Calu3 (cell line): Measurements from ENCODE around the gene DCLK2. TPM values are rescaled to one million over a fixed set of nuclear protein-coding genes. Genes with fewer than 3 reads are reported as not detected.

Experiments used
- BruUV-seq: library from RNA; stranded (reverse); fragments of 400-500 nt; replicated peaks from 2 replicates; lab custom pipeline; 2021; lab: Mats Ljungman, UMichigan
- CTCF ChIA-PET: fragments of 300-600 bp; sonication (Branson Sonifier 250); formaldehyde crosslinking; loops from one replicate; lab custom pipeline; 2022; ENCODE audit warnings: antibody characterized with exemption; lab: Charles Lee
- DNase-seq: peaks from one replicate; pipeline ENCODE4 v3.0.0; 2022
- H3K27ac Mint-ChIP-seq: one replicate; pipeline ENCODE4 v1.8.0; 2022; ENCODE audit warnings: mixed read lengths; ENCODE audit not compliant: unreplicated experiment
- H3K27me3 Mint-ChIP-seq: one replicate; pipeline ENCODE4 v1.8.0; 2022; ENCODE audit warnings: mixed read lengths; ENCODE audit not compliant: unreplicated experiment
- H3K36me3 Mint-ChIP-seq: one replicate; pipeline ENCODE4 v1.8.0; 2022; ENCODE audit warnings: mild to moderate bottlenecking, moderate library complexity, mixed read lengths; ENCODE audit not compliant: insufficient read depth, unreplicated experiment
- H3K4me1 Mint-ChIP-seq: one replicate; pipeline ENCODE4 v1.8.0; 2022; ENCODE audit warnings: mild to moderate bottlenecking, low read depth, mixed read lengths; ENCODE audit not compliant: unreplicated experiment
- H3K4me3 Mint-ChIP-seq: one replicate; pipeline ENCODE4 v1.8.0; 2022; ENCODE audit warnings: mild to moderate bottlenecking, low read depth, moderate library complexity, mixed read lengths; ENCODE audit not compliant: unreplicated experiment
- H3K9me3 Mint-ChIP-seq: one replicate; pipeline ENCODE4 v1.8.0; 2022; ENCODE audit warnings: low read depth, mixed read lengths; ENCODE audit not compliant: unreplicated experiment
- CTCF ChIP-seq: fragments of 200-600 bp; IDR thresholded peaks from one replicate; pipeline ENCODE4 v1.8.0; 2022; ENCODE audit warnings: antibody characterized with exemption; ENCODE audit not compliant: unreplicated experiment
- intact Hi-C: fragments of 100-400 bp; cut with micrococcal nuclease; formaldehyde crosslinking; loops from one replicate; pipeline ENCODE4 v1.10.0; 2022; ENCODE audit not compliant: unreplicated experiment
- total RNA-seq: library from RNA; stranded (reverse); gene quantifications from 2 replicates; pipeline ENCODE4 v1.2.3, GENCODE V29; 2022

The DCLK2 gene
- total RNA-seq, 1 experiment from 2014 or later = 0.31 TPM

DNA sequence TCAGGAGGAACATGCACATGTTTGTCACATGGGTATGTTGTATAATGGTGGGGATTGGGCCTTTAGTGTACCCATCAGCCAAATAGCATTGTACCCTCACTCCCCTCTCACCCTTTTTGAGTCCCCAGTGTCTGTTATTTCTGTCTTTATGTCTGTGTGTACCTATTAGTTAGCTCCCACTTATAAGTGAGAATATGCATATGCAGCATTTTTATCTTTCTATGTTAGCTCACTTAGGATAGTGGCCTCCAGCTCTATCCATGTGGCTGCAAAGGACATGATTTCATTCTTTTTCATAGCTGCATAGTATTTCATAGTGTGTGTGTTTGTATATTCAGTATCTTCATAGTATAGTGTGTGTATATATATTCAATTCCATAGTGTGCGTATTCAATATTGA is 64.6 kb downstream of the DCLK2 start:
- intact Hi-C loops = no loop called here
- Mint-ChIP-seq H3K9me3 (no peaks in the 10 kb centered on the region), H3K27ac (no peak overlapping the region), H3K4me3 (no peak overlapping the region), H3K27me3 (no peaks in the 10 kb centered on the region), H3K4me1 (no peaks in the 10 kb centered on the region), H3K36me3 (no peaks in the 10 kb centered on the region)
- BruUV-seq = no TSS peak
- CTCF ChIA-PET = interaction anchor here (0.6 kb wide), 1 partner anchor 559 kb away, joined by 3 read pairs; no protein-coding TSS in a partner anchor
- no peak for DNase-seq
- no peak for TF ChIP-seq CTCF

GRCh38 chr4:150145090-150145945 is 67.1 kb downstream of the DCLK2 start:
- no peaks in the 10 kb centered on the region for H3K36me3 Mint-ChIP-seq
- CTCF ChIA-PET = no interaction called here
- no peaks in the 10 kb centered on the region for H3K27me3 Mint-ChIP-seq
- DNase-seq = no peak
- no peaks in the 10 kb centered on the region for H3K4me1 Mint-ChIP-seq
- TF ChIP-seq CTCF = no peak
- intact Hi-C loops = no loop called here
- H3K4me3 Mint-ChIP-seq = no peak overlapping the region
- no peaks in the 10 kb centered on the region for H3K9me3 Mint-ChIP-seq
- no TSS peak for BruUV-seq
- no peak overlapping the region for H3K27ac Mint-ChIP-seq

DNA sequence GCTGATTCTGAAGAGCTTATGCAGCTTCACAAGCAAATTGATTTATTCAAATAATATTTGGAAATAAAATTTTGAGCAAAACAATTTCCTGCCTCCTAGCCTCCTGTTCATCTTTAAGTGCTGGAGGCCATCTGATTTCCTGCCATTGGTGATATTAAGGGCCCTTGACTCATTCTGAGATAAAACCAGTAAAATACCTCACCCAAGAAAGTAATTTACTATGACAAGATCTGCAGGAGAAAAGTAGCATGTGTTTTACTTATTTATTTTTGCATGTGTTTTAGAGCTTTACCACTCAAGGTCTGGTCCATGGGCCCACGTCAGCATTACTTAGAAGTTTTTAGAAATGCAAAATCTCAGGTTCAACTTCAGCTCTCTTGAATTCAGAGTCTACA is 67.7 kb downstream of the DCLK2 start:
- Mint-ChIP-seq H3K27me3 (no peaks in the 10 kb centered on the region), H3K4me3 (no peak overlapping the region), H3K36me3 (no peaks in the 10 kb centered on the region), H3K27ac (no peak overlapping the region), H3K9me3 (no peaks in the 10 kb centered on the region), H3K4me1 (no peaks in the 10 kb centered on the region)
- no TSS peak for BruUV-seq
- no peak for TF ChIP-seq CTCF
- intact Hi-C loops = no loop called here
- CTCF ChIA-PET = no interaction called here
- no peak for DNase-seq

- CTCF ChIA-PET = no interaction called here
- no peak overlapping the region for H3K27ac Mint-ChIP-seq
Observed at GRCh38 chr4:150149381-150149780, 71.1 kb downstream of the DCLK2 start.

More at GRCh38 chr4:150149381-150149780, 71.1 kb downstream of the DCLK2 start:
- Mint-ChIP-seq H3K36me3 (no peaks in the 10 kb centered on the region), H3K4me1 (no peaks in the 10 kb centered on the region), H3K27me3 (no peaks in the 10 kb centered on the region), H3K9me3 (no peaks in the 10 kb centered on the region), H3K4me3 (no peak overlapping the region)
- no peak for TF ChIP-seq CTCF
- BruUV-seq = no TSS peak
- intact Hi-C loops = no loop called here
- DNase-seq = no peak
